ENCODE measurements around the gene GXYLT2.
"Not testable (repeated sequence)": the region's sequence is repeated elsewhere in the genome, so short reads cannot be mapped to it uniquely, and the experiment has no call there.

The GXYLT2 gene

DNA sequence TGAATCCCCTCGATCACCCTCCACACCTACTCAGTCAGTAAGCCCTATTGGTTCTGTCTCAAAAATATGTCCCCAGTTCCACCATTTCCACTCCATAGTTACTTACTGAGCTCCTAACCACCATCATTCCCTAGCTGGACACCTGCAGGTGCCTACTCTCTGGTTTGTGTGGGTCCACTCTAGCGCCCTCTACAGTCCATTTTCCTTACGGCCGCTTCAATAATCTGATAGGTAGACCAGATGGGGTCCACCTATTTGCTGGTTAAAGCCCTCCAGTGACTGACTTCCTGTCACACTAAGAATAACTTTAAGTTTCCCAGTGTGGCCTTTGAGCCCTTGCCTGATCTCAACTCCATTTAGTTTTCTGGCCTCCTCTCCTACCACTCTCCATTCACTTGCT, 5.0 kb downstream of the GXYLT2 start:
- DNase-seq: no peak

- peak; percentile 72 for DNase-seq
These were observed 7.2 kb downstream of the GXYLT2 start for GRCh38 chr3:72894976-72895552.

DNA sequence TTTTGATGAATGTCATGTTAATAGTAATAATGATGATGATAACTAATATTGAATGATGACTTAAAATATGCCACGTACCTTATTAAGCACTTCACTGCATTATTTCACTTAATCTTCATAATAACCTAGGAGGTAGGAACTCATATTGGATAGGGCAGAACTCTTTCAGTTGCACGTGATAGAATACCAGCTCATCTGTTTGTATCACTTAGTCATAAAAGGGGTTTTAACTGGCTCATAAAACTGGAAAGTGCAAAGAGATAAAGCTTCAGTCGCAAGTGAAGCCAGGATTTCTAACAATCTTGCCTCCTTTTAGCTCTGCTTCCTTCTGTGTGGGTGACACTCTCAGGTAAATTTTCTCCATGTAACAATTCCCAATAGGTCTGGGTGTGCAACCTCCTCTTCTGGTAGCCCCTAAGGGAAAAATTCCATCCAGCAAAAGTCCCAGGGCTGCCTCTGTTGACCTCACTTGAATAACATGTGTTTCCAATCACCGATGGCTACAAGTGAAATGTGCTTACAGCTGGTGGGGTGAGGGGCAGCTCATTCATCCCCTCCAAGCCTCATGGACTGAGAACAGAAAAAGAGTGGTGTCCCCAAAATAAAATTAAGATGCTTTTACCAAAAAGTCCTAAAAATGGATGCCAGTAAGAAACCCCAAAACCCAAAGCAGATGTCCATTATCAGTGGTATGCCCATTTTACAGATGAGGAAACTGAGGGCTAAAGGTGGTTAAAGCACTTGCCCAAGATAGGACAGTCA, 9.3 kb downstream of the GXYLT2 start:
- DNase-seq: no peak

DNA sequence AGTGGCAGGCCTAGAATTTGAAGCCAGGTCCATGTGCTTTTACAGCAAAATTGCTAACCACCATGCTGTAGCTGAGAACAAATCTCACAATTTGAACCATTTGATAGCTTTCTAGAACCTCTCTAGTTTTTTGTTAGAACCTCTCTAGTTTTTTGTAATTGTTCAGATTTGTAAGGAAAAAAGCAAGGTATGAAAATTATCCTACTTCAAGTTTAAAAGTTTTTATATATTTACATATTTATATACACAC, 9.8 kb downstream of the GXYLT2 start:
- DNase-seq: no peak

- DNase-seq: no peak
These were observed 11.5 kb downstream of the GXYLT2 start for GRCh38 chr3:72899349-72899765.

DNA sequence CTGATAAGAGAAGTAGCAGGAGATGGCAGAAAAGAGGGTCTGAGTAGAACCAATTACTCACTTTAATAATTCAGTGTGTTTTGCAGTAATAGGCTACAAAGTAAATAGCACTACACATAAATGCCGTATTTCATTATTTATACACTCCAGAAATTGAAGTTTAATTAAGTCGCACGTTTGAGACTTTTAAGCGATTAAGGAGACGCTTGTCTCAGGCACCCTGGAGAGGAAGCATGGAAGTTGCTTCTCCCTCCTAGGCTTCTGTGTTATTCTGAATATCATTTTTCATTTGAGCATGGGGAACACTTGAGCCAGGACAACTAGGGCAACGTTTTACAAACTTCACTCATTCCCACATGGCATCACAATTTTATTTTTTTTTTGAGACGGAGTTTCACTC, 12.2 kb downstream of the GXYLT2 start:
- no peak for DNase-seq

DNA sequence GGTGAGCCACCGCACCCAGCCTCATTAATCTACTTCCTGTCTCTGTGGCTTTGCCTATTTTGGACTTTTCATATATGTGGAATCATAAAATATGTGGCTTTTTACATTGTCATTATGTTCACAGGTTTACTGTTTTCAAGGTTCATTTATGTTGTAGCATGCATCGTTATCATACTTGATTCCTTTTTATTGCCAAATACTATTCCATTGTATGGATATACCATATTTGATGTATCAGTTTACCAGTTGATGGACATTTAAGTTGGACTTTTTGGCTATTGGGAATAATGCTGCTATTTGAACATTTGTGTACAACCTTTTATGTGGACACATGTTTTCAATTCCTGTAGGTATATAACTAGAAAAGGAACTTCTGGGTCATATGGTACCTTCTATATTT, 14.0 kb downstream of the GXYLT2 start:
- no peak for DNase-seq

DNA sequence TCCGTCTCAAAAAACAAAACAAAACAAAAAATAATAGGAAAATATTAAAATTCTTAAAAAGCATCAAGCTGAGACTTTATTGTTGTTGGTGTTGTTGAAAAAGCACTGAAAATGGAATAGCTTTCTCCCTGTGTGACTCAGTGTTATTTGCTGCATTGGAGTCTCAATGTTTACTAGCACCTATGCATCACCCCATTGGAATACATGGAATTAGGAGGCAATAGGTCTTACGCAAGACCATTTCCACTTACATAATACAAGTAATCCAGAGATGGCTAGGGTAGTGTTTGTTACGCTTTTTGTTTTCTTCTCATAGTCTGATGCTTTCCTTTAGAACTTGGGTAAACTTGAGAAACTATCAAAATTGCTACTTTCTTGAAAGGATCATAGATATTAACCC, 15.2 kb downstream of the GXYLT2 start:
- no peak for DNase-seq

- no peak for DNase-seq
These were observed 16.3 kb downstream of the GXYLT2 start for GRCh38 chr3:72904163-72904562.

GRCh38 chr3:72906154-72906553, 18.3 kb downstream of the GXYLT2 start:
- DNase-seq: no peak

GRCh38 chr3:72907131-72907711, 19.4 kb downstream of the GXYLT2 start:
- no peak for DNase-seq

DNA sequence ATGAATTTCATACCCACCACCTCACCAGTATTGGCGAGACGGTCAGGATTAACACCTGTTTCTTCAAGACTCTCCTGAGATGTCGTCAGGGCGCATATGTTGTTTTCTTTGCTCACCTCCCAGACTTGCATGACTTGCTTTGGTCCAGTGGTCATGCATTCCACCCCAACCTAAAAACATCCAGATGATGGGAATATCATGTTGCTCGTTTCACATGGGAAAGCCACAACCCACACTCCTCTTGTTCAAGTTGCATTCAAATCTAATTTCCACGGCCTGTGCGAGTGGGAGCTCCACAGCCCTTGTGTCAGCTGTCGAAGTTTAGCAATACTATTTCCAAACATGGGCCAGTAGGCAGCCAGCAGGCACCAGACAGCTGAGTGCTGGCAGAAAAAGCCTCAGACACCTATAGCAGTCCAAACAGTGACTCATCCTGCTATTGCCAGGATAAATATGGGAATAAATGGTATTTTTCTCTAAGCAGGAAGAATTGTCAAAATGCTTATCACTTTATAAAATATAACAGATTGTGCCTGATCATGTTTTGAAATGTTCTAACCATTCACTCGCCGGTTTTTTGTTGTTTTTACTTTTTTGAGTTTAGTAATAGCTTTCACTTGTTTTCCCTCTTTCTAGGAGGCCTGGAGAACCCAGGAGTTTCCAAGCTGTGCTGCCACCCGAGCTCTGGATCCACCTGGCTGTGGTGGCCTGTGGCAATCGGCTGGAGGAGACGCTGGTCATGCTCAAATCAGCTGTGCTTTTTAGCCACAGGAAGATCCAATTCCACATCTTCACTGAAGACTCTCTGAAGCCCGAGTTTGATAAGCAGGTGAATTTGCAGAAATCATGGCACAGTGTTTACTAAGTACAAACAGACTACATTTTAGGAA, 20.1 kb downstream of the GXYLT2 start:
- DNase-seq: no peak

DNA sequence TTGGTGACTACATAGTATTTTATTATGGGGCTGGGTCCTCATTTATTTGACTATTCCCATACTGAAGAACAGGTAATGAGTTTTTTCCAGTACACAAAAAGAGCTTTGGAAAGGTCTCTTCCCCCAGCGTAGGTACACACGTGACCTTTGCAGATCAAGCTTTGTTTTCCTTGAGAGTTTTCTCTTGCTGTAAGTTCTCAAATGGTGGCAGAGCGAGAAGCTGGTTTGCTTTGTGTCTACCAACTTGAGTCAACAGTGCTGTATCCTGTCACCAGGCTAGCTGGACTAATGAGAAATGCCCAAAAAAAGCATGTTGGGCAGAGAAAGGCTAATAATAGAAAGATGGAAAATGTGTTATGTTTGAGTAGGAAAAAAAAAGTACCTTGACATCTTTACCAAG, 21.7 kb downstream of the GXYLT2 start:
- DNase-seq: no peak

DNA sequence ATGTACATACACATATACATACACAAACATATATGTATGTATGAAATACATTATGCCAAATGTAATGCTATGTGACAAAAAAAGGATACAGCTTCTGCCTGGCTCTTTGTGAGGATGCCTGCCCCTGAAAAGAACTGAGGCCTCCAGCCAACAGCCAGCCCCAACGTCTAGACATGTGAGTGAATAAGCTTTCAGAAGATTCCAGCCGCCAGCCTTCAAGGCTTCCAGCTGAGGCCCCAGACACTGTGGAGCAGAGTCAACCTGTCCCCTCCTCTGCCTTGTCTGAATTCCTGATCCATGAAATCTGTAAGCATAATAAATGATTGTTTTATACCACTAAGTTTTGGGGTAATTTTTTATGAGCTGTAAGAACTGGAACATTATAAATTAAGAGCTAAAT, 24.7 kb downstream of the GXYLT2 start:
- DNase-seq: no peak

- no peak for DNase-seq
These were observed 26.5 kb downstream of the GXYLT2 start for GRCh38 chr3:72914383-72914782.

- DNase-seq: no peak
These were observed 28.4 kb downstream of the GXYLT2 start for GRCh38 chr3:72916250-72916649.

DNA sequence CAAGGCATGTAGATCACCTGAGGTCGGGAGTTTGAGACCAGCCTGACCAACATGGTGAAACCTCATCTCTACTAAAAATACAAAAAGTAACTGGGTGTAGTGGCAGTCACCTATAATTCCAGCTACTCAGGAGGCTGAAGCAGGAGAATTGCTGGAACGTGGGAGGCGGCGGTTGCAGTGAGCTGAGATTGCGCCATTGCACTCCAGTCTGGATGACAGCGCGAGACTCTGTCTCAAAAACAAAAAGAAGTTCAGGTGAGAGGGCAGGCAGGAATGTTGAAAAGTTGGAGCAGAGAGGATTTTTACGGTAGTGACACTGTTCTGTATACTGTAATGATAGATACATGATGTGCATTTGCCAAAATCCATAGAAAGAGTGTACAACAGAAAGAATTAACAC, 31.7 kb downstream of the GXYLT2 start:
- DNase-seq: no peak

DNA sequence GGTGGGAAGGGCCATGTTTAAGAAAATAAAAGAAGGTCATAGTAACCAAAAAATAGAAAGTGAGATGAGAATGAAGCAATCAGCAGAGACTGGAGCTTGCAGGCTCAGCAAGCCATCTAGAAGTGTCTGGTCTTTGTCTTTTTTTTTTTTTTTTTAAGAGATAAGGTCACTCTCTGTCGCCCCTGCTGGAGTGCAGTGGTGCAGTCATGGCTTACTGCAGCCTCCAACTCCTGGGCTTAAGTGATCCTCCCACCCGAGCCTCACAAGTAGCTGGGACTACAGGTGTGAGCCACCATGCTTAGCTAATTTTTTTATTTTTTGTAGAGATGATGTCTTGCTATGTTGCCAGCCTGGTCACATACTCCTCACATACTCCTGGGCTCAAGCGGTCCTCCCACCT, 36.2 kb downstream of the GXYLT2 start:
- DNase-seq: peak; percentile 8

DNA sequence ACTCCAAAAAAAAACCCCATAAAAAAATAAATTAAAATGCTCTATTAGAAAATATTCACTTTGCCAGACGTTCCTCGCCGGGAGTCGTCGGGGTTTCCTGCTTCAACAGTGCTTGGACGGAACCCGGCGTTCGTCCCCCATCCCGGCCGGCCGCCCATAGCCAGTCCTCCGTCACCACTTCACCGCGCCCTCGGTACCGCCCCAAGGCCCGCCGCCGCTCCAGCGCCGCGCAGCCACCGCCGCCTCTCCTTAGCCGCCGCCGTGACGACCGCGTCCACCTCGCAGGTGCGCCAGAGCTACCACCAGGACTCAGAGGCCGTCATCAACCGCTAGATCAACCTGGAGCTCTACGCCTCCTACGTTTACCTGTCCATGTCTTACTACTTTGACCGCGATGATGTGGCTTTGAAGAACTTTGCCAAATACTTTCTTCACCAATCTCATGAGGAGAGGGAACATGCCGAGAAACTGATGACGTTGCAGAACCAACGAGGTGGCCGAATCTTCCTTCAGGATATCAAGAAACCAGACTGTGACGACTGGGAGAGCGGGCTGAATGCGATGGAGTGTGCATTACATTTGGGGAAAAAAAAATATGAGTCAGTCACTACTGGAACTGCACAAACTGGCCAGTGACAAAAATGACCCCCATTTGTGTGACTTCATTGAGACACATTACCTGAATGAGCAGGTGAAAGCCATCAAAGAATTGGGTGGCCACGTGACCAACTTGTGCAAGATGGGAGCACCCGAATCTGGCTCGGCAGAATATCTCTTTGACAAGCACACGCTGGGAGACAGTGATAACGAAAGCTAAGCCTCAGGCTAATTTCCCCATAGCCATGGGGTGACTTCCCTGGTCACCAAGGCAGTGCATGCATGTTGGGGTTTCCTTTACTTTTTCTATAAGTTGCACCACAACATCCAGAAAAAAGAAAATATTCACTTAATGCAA, 41.2 kb downstream of the GXYLT2 start:
- DNase-seq: not testable (repeated sequence)

- DNase-seq: no peak
These were observed 42.9 kb downstream of the GXYLT2 start for GRCh38 chr3:72930754-72931153.

DNA sequence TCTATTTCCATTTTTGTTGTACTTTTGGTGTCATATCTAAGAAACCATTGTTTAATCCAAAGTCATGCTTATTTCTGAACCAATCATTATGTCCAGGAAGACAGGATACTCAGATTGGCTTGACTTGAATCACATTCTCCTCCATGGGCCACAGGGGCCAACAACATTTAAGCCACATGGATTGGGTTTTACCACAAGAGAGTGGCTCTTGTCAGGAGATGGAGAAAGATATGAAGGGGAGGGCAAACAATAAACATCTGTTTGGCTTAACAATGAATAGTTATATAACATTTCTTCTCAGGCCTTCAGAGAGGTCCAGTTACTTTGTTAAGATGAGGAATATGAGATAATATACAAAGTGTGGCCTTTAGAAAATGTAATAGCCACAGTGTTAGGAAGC, 44.6 kb downstream of the GXYLT2 start:
- no peak for DNase-seq

GRCh38 chr3:72938471-72939265, 50.8 kb downstream of the GXYLT2 start:
- DNase-seq: peak; percentile 70

All from inflammatory macrophage treated with lipopolysaccharide for 4 hours (primary cell).